Measurements from ENCODE around the gene BCL2L15.

Gene BCL2L15

GRCh38 chr1:113887402-113888175, at the start of gene BCL2L15:
TSS of gene BCL2L15 (minus strand) at chr1:113887581. CDS start at chr1:113887375, 206 bp downstream.
- DNase-seq (ENCODE audit: low spot score), result no peak

- no peak for DNase-seq (ENCODE audit: low spot score)
These were observed 49.8 kb upstream of the BCL2L15 start for GRCh38 chr1:113937146-113937545.

GRCh38 chr1:113935970-113936369, 48.6 kb upstream of the BCL2L15 start:
- DNase-seq (ENCODE audit: low spot score), result no peak

DNA sequence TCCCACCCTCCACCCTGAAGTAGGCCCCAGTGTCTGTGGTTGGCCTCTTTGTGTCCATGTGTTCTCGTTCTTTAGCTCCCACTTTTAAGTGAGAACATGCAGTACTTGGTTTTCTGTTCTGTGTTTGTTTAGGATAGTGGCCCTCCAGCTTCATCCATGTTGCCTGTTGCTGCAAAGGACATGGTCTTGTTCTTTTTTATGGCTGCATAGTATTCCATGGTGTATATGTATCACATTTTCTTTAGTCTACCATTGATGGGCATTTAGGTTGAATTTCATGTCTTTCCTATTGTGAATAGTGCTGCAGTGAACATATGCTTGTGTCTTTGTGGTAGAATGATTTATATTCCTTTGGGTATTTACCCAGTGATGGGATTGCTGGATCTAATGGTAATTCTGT, 47.8 kb upstream of the BCL2L15 start:
- no peak for DNase-seq (ENCODE audit: low spot score)

- DNase-seq (ENCODE audit: low spot score), result no peak
These were observed 47.2 kb upstream of the BCL2L15 start for GRCh38 chr1:113934511-113935055.

DNA sequence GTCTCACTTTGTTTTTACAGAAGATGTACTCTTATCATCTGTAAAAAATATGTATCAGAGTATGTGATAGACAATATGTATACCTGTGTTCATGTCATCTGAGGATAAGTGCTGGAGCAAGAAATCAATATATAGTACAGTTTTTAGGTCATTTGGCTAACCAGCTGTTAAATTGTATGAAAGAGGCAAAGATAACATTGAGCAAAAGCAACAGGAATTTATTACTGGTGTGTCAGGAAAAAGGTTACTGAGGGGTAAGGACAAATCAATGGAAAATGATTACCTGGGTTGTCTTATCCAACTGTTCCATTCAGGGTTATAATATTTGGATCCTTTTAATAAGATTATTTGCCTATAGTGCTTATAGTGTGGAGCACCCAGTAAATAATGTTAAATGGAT, 46.6 kb upstream of the BCL2L15 start:
- no peak for DNase-seq (ENCODE audit: low spot score)

DNA sequence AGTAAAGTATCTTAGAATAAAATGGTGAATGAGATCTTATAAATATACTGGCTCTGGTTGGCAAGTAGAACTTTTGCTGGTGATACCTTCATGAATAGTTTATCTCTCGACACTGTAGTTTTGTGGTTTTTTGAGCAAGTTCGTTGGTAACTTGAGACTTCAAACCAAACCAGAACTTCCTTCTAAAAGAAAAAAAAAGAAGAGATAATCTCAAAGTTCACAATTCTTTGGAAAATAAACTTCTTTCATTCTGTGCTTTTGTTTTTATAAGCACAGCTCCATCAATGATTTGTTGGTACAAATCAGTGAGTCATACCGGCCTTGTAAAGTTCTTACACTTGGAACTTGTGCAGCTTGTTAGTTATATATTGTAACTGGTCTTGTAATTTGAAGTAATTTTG, 44.1 kb upstream of the BCL2L15 start:
- no peak for DNase-seq (ENCODE audit: low spot score)

- peak; percentile 50 for DNase-seq (ENCODE audit: low spot score)
These were observed 43.2 kb upstream of the BCL2L15 start for GRCh38 chr1:113930499-113931161.

GRCh38 chr1:113929750-113930498, 42.5 kb upstream of the BCL2L15 start:
- peak; percentile 30 for DNase-seq (ENCODE audit: low spot score)

GRCh38 chr1:113928941-113929749, 41.8 kb upstream of the BCL2L15 start, which contains the start of gene HIPK1:
TSS of gene HIPK1 (plus strand) at chr1:113929324.
- peak; percentile 81 for DNase-seq (ENCODE audit: low spot score)

DNA sequence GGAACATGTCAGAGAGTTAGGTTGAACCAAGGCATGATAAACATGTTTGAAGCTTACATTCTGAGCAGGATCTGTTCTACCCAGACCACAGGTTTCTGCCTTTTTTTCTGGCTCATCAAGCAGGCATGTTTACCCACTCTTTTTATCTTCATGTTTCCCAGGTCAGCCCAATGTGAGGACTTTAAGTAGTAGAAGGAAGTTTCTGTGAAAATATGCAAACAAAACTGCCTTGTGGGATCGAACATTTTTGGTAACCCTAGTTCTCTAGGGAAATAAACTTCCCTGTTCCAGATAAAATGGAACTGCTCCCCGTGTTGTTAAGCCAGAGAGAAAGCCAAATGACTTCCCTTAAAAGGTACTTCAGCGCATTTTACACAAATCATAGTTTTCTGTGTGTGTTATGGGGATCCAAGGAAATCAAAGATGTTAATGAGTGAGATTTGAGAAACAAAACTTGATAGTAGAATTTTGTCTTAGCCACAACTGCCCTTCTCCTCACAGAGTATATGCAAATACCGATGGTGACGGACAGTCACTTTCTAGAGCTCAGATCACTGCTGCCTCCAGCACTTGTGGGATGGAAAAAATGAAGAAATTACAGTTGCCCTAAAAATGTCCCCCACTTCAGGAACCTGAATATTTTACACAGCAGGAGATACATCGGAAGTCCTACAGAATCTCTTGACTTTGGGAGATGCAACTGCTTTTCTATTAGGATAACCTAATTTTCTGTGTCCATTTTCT, 41.0 kb upstream of the BCL2L15 start:
- peak; percentile 25 for DNase-seq (ENCODE audit: low spot score)

DNA sequence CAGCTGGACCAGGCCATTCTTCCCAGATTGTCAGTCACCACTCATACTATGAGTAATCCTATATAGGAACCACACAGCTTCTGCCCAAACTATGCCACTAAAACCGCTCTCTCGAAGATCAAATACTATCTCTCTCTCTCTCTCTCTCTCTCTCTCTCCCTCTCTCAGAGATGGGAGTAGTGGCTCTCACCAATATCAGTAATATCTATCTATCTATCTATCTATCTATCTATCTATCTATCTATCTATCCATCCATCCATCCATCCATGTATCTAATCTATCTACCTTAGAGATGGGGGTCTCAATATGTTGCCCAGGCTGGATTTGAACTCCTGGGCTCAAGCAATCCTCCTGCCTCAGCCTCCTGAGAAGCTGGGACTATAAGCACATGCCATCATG, 37.1 kb upstream of the BCL2L15 start:
- DNase-seq (ENCODE audit: low spot score), result no peak

DNA sequence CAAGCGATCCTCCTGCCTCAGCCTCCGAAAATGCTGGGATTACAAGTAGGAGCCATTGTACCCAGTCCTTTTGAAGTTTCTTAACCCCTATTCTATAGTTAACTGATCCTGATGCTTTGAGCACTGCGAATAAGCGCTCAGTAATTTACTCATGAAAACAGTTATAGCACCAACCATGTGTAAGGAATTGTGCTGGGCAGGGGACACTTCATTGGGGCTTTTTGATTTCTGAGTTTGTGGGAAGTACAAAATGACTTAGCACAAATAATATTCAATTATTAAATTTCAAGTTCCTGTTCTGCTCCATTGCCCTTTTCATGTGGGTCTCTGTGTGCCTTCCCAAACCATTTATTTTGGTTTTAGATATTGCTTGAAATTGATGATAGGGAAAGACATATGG, 35.6 kb upstream of the BCL2L15 start:
- no peak for DNase-seq (ENCODE audit: low spot score)

- no peak for DNase-seq (ENCODE audit: low spot score)
These were observed 30.9 kb upstream of the BCL2L15 start for GRCh38 chr1:113918243-113918642.

GRCh38 chr1:113917400-113918082, 30.2 kb upstream of the BCL2L15 start:
- no peak for DNase-seq (ENCODE audit: low spot score)

- no peak for DNase-seq (ENCODE audit: low spot score)
These were observed 29.6 kb upstream of the BCL2L15 start for GRCh38 chr1:113916974-113917373.

DNA sequence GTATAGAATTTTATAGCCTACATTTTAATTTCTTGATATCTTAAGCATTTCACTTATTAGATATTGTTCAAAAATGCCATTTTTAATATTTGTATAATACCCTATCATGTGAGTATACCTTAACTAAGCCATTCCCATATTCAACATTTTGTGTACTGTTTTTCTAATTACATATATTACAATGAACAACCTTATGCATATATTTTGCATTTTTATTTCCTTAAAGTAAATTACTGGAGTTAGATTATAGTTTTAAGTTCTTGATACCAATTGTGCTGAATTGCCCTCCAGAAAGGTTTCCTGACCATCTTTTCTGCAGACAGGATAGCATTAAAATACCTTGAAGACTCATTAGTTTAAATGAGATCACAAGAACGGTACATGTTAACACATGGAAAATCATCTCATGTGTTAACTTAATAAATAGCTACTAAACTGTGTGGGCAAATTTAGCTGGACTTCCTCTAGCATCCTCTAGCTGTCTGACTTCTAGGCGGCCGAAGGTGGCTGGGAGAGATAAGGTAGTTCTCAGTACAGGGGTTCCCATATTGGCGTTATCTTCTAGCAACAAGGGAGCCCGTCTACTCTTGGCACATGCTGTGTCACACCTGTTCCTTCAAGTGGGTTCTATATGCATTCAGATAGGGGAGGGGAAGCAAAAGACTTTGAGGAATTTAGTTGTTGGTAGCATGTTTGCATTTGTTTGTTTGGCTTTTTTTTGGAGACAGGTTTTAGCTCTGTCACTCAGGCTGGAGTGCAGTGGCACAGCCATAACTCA, 26.7 kb upstream of the BCL2L15 start:
- no peak for DNase-seq (ENCODE audit: low spot score)

DNA sequence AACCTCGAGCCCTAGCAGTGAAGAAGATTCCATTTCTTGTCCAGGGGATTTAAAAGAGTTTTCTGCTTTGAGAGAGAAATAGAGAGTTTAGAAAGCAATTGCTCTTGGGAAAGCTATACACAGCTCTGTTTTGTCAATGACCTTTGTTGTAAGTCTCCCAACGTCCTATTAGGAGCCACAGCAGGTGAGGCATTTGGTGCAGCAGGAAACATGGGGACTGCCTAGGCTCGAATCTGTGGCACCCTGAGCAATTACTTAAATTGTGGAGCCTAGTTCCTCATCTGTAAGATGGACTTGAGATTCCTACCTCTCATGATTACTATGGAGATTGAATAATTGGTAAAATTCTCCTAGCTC, 25.9 kb upstream of the BCL2L15 start:
- DNase-seq (ENCODE audit: low spot score), result no peak

DNA sequence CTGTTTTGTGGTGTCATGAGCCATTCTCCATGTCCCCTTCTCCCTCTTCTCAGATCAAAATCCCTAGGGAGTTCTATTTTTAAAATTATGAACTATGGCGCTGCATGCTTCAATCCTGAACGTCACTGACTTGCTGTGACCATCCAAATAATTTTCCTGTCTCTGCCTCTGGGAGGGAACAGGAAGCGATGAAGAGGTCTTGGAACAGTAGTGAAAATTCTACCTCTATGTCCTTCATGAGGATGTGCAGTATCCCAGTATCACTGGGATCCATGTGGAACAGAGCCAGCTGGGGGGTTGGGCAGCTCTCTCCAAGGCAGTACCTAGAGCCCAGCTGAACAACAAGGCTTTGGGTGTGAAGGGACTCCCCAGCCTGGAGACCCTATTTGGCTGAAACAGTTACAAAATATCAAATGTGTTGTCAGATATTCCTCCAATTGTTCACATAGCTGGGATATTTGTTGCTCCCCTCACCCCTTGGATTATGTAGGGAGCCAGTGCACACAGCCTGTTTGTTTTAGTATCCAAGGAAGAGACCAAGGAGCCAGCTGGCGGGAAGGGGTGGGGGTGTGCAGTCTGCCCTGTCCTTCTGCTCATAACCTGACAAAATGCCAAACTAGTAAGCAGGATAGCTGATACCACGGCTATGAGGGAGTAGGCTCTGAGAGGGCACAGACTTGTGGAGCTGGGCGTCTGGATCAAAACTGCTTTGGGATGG, 25.4 kb upstream of the BCL2L15 start:
- peak; percentile 72 for DNase-seq (ENCODE audit: low spot score)

All from hepatic stellate cell (primary cell).